GM18858 (cell line): ENCODE measurements around the gene FOXD2.
A peak's percentile ranks its signal among the peaks of the same experiment; 100 is the strongest.

Experiments used
- ATAC-seq: cut with Tn5 transposase; IDR thresholded peaks from one replicate; pipeline ENCODE4 v1.9.1; 2021; ENCODE audit not compliant: unreplicated experiment

The FOXD2 gene

DNA sequence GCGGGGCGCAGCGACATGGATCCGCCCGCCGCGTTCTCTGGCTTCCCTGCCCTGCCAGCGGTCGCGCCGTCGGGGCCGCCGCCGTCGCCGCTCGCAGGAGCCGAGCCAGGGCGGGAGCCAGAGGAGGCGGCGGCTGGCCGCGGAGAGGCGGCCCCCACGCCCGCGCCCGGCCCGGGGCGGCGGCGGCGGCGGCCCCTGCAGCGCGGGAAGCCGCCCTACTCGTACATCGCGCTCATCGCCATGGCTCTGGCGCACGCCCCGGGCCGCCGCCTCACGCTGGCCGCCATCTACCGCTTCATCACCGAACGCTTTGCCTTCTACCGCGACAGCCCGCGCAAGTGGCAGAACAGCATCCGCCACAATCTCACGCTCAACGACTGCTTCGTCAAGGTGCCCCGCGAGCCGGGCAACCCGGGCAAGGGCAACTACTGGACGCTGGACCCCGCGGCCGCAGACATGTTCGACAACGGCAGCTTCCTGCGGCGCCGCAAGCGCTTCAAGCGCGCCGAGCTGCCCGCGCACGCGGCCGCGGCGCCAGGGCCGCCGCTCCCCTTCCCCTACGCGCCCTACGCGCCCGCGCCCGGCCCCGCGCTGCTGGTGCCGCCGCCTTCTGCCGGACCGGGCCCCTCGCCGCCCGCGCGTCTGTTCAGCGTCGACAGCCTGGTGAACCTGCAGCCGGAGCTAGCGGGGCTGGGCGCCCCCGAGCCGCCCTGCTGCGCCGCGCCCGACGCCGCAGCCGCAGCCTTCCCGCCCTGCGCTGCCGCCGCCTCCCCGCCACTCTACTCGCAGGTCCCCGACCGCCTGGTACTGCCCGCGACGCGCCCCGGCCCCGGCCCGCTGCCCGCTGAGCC lies 21.3 kb upstream of the FOXD2 start:
- ATAC-seq, result no peak

GRCh38 chr1:47417170-47418044 lies 20.4 kb upstream of the FOXD2 start:
- no peak for ATAC-seq

- no peak for ATAC-seq
These were observed 19.7 kb upstream of the FOXD2 start for GRCh38 chr1:47418122-47418521.

GRCh38 chr1:47418681-47419325 lies 19.0 kb upstream of the FOXD2 start:
- no peak for ATAC-seq

DNA sequence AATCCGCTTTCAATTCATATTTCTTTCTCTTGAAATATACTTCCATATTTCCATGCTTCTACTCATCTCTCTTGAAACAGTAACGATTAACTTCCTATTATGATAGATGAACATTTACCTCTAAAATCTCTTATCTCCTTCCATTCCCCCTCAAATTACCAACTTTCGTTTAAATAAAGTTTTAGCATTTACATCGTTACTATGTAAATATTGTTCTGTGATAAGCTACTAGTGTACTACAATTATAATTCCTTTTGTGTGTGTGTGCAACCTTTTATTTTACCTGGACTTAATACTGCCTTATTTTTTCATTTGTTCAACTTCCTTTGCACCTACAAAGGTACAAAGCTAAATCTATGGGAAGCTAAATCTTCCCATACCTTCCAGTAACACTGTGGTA lies 17.3 kb upstream of the FOXD2 start:
- no peak for ATAC-seq

DNA sequence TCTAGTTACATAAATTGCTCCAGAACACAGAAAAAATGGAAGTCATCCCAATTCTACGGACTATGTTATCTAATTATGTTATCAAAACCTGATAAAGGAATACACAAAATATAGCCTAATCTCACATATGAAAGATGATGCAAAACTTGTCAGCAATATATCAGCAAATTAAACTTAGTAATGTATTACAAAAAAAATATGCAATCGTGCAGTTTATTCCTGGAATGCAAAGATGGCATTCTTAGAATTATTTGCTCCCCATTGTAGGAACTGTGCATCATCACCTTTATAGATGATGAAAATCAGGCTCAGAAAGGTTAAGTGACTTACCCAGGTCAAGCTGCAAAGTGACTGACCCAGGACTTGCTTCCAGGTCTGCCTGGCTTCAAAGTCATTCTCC lies 14.0 kb upstream of the FOXD2 start:
- no peak for ATAC-seq

GRCh38 chr1:47424336-47424982 lies 13.4 kb upstream of the FOXD2 start:
- ATAC-seq, result no peak

DNA sequence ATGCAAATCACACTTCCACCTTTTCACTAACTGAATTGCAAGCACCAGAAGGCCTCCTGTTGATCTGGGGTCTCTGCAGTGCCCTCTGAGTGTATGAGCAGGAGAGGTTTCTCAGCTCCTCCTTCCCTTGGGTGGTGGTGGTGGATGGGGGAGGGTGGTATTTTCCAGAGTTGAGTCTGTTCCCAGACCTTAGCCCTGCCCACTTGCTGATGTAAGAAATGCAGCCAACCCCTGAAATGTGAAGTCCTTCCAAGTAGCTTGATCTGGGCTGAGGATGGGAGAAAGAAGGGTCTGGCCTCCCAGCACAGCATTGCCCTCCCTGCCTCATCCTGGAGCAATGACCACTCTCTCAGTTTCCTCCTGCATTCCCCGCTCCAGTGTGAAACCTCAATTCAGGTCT lies 6.3 kb upstream of the FOXD2 start:
- ATAC-seq, result no peak

- peak; percentile 35 for ATAC-seq
These were observed 5.5 kb upstream of the FOXD2 start for GRCh38 chr1:47432071-47433036.

DNA sequence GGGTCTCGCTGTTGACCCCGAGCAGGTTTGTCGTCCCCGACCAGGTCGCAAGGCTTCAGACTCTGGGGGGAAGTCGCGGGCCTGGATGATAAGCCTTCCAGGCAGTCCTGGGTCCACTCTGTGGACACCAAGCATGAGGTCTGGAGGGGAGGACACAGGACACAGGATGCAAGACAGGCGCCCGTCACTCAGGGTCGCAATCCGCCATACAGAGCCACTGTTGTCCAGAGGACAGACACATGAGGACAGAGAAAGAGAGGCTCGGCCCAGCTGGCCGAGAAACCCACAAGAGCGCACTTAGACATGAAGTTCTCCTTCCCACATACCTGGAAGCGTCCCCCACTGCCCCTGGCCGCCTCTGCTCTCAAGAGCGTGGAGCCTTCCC lies 4.8 kb upstream of the FOXD2 start:
- no peak for ATAC-seq

DNA sequence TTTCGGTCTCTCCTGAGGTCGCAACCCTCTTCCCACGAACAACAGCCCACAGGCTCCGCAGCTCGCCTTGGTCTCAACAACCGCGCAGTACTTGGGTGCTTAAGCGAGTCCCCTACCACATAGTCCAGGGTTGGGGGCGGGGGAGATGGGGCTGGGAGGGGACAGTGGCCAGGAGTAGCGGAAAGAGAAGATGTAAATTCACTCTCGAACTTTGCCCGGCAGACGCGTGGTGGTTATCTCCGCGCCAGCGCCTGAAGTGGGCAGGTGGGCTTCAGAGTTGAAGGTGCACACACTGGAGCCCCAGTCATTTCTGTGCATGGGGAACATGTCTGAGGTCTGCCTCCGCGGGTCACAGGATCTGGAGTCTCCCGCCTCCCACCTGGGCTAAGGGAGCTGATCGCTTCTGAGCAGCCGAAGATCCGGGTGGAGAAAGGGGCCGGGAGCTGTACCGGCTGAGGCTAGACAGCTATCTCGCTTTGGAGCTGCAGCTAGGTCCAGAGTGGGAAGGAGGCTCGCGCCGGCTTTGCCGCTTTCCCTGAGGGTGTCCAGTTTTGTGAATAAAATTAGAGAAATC lies 4.3 kb upstream of the FOXD2 start:
- ATAC-seq, result no peak

DNA sequence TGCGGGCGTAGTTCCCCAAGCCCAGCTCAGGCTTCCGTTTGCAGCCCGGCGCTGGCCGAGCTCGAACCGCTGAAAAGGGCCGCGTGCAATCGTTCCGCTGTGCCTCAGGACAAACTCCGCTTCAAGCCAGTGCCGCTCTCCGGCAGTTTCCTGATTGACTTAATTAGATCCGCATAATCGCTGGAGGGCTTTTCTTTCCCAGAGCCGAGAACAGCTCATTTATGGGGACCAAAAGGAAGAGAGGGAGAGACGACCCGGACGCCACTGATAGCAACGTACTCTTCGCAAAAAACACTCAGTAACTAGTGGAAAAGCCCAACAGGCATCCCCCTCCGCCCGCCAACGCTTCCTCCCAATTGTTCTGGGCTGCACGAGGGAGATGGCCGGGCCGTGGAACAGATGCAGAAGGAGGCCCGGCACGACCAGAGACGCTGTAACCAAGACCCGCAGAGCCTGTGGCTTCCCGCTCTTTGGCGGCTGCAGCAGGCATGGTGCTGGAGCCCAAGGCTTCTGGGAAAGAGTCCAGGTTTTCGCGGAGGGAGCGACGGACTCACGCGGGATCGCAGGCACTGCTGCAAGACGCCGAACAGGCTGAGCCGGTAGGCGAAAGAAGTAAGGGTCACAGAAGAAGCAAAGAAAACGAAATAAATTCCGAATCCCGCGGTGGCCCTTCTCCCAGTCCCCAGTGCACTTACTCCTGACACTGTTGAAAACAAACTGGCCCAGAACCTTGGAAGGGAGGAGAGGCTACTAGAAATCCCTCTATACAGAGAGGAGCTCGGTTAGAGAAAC lies 3.6 kb upstream of the FOXD2 start:
- no peak for ATAC-seq

DNA sequence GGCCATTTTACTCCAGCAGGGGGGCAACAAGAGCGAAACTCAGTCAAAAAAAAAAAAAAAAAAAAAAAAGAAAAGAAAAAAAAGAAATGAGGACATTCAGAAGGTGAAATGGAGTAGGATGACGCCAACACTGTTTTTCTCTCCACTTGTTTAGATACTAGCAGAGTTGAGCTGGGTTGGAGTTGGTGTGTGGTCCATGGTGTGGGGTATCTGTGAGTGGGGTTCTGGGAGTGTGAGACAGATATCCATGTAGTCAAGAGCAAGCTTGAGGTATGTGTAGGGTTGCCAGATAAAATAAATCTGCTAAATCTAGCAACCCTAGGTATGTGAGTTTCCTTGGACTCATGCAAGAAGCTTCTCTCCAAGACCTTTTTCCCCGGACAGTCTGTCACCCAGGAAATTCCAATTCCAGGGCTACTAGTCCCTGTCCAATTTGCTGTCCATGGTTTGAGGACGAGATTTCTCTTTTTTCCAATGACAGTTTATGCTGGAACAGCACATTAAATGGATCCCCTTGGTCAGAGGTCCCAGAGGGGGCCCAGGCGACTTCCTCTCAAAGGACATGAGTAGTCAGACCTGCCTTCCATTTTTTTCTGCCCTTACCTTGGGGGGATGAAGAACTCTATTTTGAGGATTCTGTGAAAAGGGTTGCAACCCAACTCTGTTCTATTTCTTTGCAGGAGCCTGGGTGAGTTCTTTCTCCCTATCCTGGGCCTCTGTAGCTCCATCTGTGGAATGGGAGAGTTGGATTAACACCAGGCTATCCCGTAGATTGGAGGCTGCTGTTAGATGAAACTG lies 2.1 kb upstream of the FOXD2 start:
- ATAC-seq, result no peak

DNA sequence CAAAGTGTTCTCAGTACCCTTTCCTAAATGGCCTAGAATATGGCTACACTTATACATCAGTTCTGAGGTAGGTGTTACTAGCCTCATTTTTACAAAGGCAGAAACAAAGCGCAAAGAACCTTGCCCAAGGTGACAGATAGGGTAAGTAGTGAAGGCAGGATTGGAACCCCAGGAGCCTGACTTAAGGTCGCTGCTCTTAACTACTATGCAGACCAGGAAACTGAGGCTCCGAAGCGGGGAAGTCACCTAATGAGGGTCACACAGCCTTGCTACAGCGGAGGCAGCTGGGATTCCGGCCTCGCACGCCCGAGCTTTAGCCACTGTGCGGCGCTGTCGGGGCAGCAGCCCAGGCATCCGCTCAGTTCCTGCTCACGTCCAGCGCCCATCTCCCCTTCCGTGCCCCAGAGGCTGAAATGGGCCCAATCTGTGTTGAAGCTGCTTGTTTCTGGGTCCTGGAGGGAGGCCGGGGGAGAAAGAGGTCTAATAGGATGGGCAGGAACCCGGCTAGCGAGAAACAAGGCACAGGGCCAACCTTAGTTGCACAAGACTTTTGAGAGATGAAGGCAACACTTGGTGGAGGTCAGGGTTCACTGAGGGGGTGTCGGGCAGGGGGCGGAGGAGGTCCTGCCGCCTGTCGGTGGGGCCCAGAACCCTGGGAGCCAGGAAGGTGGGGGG lies 1.4 kb upstream of the FOXD2 start:
- ATAC-seq, result no peak

DNA sequence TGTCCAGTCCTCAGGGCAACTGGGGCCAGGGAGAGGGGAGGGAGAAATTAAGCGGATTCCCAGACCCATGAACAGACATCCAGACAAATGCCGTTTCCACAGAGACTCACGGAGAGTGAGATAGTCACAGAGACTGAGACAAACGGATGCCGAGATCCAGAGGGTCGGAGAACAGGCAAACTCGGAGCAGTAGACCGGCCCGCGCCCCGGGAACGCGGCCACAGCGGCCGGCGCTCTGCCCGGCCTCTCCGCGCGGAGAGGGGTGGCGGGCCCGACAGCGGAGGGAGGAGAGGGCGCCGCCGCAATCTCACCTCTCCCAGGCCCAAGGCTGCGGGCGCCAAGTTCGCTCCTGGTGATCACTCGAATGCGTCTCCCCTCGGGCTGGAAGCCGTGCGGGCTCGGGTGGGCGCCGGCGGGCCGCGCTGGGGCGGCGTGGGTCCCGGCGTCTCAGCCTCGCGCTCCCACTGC lies 831 bp upstream of the FOXD2 start:
- peak; percentile 3 for ATAC-seq

DNA sequence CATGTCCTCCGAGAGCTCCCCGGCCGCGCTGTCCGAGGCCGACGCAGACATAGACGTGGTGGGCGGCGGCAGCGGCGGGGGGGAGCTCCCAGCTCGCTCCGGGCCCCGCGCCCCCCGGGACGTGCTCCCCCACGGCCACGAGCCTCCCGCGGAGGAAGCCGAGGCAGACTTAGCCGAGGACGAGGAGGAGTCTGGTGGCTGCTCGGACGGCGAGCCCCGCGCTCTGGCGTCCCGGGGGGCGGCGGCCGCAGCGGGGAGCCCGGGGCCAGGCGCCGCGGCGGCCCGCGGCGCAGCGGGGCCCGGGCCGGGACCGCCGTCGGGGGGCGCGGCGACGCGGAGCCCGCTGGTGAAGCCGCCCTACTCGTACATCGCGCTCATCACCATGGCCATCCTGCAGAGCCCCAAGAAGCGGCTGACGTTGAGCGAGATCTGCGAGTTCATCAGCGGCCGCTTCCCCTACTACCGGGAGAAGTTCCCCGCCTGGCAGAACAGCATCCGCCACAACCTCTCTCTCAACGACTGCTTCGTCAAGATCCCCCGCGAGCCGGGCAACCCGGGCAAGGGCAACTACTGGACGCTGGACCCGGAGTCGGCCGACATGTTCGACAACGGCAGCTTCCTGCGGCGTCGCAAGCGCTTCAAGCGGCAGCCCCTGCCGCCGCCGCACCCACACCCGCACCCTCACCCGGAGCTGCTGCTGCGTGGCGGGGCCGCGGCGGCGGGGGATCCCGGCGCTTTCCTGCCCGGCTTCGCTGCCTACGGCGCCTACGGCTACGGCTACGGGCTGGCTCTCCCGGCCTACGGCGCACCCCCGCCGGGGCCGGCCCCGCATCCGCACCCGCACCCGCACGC lies 547 bp downstream of the FOXD2 start:
- no peak for ATAC-seq
